HG02571 (cell line): ENCODE results near the gene TMEM170A.

ENCODE experiments used
- ATAC-seq: cut with Tn5 transposase; IDR thresholded peaks from one replicate; pipeline ENCODE4 v1.9.1; 2021; ENCODE audit warnings: mild to moderate bottlenecking, moderate library complexity; ENCODE audit not compliant: unreplicated experiment

The TMEM170A gene

DNA sequence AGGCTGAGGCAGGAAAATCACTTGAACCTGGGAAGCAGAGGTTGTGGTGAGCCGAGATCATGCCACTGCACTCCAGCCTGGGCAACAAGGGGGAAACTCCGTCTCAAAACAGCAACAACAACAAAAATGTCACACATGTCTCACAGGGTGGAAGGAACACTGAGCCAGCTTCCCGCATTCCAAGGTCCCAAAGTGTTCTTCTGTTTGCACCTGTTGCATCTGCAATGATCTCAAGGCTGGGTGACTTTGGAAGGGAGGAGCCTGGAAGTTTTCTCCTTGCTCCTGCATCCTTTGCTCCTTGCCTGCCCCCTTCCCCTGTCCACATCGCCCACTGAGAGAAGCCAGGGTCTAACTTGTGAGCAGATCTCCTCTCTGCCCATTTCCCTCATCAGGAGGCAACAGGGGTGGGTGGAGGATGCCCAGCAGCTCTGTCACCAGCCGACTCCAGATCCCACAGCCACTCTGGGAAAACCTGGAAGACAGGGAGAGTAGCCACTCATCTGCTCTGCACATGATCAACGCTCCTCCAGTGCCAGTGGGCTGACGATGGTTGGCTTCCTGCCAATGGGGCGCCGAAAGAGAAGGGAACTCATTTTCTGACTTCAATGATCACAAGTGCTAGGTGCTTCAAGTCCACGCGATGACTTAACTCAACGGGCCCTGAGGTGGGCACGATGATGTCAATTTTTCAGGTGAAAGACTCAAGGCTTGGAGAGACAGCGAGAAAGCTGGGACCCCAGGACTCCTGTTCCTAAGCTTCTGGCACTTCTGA lies 18.1 kb upstream of the TMEM170A start:
- no peak for ATAC-seq

- no peak for ATAC-seq
Measured at GRCh38 chr16:75481475-75481874, 17.0 kb upstream of the TMEM170A start.

DNA sequence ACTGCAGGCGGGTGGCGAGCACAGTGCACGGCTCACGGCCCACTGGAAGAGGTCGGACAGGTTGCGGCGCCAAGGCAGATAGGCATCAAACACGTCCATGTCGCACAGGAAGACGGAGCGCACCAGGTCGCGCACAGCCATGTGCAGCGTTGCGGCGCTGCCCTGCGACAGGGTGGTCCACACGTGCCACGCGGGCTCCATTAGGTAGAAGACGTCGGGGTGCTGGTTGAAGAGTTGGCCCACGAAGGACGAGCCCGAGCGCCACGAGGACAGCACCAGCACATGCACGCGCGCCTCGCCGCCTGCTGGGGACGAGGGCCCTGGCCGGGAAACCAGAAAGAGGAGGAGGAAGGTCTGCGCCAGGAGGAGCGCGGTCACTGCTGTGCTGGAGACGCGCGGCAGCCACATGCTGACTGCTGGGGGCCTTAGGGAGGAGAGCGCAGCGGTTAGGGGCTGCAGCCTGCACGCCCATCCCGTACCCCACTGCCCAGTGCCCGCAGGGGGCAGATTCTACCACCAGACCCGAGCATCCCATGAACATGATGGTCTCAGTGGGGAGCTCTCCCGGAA lies 15.0 kb upstream of the TMEM170A start:
- no peak for ATAC-seq

- ATAC-seq, result no peak
Measured at GRCh38 chr16:75478480-75479345, 14.2 kb upstream of the TMEM170A start.

DNA sequence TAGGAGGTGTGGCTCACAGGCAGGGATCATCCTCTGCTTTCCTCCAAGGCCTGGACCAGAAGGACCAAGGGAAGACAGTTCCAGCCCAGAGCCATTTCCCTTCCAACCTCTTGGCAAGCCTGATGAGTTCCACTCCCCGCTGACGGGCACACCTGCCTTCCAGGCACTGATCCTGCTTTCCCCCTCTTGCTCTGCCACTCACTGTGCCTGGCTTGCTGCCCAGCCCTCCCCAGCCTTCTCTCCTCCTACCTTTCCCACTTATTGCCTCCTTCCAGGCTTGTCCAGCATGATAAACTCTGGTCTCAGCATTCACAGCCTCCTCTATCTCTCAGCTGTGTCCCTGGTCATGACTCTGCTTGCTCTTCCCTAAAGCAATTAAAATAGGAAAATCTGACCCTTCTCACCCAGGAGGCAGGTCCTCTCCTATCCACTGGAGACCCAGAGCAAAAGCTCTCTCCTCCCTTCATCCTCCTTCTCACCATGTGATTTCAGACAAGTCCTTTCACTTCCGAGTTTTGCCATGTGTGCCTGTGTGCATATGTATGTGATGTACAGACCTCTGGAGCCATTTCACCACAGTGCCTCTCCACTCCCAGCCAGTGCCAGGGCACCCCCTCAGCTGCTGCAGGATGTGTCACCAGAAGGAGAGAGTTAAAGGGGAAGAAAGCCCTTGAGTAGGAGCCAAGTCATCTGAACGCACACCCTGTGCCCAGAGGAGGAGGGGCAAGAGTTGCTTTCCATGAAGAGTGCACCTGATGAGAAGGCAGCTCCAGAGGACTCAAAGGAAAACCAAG lies 13.4 kb upstream of the TMEM170A start:
- ATAC-seq, result no peak

DNA sequence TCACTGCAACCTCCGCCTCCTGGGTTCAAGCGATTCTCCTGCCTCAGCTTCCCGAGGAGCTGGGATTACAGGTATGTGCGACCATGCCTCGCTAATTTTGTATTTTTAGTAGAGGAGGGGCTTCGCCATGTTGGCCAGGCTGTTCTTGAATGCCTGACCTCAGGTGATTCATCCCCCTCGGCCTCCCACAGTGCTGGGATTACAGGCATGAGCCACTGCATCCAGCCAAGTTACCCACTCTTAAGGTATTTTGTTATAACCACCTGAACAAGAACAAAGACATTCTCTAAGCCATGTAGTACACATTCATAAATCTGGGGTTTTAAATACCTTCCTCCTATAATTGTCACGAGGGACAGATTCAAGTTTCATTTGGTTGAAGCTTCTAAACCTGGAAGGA lies 12.3 kb upstream of the TMEM170A start:
- no peak for ATAC-seq

DNA sequence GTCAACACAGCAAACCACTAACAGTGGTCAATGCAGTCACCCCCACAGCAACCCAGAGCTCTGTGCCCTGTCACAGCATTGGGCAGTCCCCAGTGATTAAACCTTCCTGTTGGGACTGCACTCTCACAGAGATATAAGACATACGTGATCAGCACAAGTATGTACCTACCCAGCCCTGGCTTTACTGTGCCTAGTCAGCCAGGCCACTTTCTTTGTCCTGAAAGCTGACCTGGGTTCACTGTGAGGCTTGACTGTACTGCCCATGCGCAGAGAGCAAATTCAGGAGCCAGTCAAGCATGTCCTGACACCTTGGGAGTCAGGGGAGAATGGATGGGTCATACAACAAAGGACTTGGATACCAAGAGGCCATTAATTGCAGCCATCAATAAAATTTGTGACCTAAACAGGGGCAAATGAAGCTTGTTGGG lies 10.9 kb upstream of the TMEM170A start:
- no peak for ATAC-seq

DNA sequence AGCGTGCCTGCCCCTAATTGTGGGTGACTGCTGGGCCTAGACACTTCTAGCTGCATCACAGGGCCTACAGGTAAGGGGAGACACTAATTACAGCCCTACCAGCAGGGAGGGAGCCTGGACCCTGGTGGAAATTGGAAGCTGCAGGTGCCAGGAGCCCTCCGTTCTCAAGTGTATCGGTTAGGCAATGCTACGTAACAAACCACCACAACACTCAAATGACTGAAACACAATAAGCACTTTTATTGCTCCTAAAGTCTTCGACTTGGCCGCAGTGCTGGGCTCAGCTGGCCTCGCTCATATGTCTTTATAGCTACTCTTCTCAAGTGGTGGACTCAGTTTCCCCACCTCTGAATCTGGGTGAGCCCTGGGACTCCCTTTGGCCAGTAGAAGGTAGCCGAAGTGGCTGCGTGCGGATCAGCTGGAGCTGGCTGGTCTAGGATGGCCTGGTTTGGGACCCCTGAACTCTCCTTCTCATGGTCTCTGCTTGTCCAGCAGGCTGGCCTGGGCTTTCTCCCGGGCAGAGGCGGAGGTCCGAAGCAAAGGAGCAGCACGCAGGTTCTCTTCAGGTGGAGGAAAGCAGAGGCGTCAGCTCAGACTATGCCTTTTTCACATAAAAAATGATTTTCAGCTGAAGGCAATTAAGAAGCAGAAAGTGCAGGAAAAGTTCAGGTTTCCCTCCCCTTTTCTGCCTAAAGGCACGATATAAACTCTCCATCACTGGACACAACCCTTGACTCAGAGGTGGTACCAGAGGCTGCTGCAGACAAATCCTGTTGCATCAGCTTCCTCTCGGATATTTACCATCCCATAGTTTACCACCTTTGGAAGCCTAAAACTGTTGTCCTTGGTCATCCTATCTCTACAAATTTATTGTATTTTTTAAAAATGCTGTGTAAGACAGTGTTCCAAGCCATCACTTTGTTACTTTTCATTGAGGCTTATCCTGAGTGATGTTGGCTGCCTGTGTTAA lies 8.7 kb upstream of the TMEM170A start:
- ATAC-seq, result no peak

DNA sequence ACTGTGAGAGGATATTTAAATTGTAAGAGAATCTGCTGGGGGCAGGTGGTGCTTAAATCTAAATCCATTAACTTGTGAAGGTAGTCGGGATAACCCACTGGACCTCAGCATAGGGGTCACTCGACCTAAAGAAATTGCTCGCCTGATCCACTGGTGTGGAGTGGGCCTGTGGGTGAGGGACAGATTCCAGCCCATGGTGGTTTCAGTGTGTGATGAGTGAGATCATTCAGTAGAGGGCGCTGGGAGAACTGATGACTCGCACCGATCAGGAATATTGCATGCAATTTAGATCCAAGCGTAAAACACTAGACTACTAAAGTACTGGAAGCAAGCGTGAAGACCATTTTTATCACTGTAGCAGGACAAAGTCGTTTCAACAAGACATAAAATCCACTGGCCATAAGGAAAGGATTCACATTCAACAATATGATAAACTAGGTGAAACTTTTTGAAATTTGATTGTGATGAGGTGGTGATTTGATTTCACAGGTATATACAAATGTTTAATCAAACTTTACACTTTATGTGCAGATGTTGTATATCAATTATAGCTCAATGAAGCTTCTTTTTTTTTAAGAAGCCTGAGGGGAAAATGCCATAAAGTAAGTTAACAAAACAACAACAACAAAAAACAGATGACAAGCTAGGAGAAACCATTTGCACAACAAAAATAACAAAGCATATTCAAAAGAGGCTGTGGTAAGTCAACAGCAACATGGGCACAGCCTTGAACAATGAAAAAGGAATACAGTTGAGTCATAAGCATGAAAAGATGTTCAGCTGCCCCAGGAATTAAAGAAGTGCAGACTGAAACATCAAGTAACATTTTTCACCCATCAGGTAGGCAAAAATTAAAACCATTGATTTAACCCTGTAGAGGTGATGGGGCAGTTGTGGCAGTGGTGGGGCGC lies 7.5 kb upstream of the TMEM170A start:
- peak; percentile 81 for ATAC-seq

DNA sequence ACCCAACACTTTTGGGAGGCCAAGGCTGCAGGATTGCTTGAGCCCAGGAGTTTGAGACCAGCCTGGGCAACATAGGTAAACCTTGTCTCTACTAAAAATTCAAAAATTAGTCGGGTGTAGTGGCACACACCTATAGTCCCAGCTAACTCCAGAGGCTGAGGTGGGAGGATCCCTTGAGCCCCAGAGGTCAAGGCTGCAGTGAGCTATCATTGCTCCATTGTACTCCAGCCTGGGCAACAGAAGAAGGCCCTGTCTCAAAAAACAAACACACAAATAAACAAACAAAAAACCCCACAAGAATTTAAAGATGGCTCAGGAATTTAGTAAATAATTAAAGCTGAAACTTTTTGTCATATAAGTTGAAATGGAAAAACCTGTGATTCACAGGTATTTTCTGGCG lies 2.3 kb upstream of the TMEM170A start:
- ATAC-seq, result no peak

GRCh38 chr16:75463389-75464121 lies 934 bp downstream of the TMEM170A start:
- ATAC-seq, result peak; percentile 15

DNA sequence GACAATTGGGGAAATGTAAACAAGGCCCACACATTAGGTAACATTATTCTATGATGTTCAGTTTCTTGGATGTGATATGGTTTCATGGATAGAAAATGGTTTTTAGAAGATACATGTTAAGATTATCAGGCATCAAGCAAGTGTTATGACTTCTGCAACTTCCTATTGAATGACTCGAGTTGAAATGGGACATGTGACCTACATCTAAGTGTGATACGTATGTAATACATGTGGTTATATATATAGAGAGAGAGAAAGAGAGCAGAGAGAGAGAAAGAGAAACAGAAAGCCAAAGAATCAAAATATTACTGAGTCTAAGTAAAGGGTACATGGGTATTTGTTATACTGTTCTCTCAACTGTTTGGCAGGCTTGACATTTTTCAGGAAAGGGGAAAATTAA lies 1.7 kb downstream of the TMEM170A start:
- no peak for ATAC-seq

DNA sequence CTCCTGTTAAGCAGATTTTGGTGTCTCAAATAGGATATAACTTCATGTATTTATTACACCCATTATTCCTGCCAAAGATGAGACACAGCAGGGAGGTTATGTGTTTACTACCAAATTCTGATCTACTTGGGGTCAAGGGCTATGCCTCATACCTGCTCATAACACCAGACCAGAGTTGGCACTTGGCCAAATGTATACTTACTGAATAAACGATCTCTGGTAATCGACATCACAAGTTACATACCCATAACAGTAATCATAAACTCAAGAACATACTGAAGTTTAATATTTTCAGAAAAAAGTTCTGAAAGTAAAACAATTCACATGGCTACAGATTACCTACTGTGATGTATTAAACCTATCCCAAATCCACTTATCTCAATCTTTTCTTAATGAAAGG lies 2.9 kb downstream of the TMEM170A start:
- ATAC-seq, result no peak

DNA sequence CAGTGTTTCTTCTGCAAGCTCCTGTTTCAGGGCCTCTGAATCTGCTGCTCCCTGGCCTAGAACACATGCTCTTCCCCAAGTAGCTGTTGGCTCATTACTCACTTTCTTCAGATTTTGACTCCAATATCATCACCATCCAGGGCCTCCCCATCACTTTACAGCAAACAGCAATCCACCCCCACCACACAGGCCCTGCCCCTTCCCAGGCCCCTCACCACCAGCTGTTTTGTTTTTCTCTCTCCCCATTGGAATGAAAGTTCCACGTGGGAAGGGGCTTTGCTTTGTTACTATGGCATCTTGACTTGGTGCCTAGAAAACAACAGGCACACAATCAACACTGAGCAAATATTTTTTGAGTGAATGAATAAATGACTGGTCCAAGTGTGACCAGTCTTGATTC lies 4.0 kb downstream of the TMEM170A start:
- no peak for ATAC-seq

GRCh38 chr16:75459691-75460090 lies 4.8 kb downstream of the TMEM170A start:
- ATAC-seq, result no peak

GRCh38 chr16:75458439-75458838 lies 6.0 kb downstream of the TMEM170A start:
- no peak for ATAC-seq

- ATAC-seq, result no peak
Measured at GRCh38 chr16:75458029-75458428, 6.5 kb downstream of the TMEM170A start.

DNA sequence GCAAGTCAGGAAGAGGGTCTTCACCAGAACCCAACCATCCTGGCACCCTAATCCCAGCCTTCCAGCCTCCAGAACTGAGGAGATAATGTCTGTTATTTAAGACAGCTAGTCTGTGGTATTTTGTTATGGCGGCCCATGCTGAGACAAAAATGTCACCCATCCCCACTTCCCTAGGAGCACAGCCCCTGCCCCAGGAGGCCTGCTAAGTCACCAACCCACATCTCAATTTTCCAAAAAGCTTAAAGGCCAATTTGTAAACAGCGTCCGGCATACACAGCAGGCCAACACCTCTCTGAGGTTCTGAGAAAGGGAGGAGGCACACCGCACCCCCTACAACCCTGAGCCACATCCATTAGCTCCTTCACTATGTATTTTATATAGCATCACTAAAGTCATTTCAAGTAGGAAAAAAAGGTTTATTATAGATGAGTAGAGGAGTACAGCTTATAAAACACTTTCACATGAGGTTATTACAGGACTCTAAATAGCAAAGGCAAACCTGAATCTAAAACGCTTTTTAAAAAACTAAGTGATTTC lies 6.9 kb downstream of the TMEM170A start:
- ATAC-seq, result no peak
